ENCODE measurements around the gene ST8SIA6.

Gene ST8SIA6

DNA sequence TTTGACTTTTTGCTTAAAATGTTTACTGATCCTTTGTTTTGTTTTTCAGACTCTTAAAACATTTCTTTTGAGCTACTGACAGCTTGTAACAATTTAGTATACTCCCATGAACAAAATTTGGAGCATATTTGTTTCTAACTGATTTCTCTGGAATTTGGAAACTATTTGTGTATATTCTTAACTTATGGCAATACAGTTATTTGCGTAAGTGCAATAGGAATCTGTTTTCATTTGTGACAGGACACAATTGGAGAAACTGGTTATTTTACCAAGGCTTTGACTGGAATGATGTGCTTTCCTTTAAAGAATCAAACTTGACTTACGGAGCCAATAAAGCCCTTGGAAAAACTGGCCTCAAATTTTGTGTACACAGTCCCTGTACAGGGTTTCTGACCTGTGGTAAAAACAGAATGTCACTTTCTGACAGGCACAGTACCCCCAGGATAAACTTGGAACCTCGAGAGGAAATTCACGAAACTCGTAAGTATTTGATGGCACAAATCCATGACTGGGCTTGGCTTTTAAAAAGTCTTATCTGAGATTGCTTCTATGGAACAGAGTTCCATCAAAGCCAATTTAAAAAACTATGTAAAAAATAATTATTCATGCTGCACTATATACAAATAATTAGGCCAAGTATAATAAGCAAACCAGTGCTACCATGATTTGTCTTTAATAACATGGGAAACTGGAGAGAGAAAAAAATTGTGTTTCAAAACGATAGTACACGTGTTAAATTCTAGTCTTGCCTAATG lies 70.4 kb downstream of the ST8SIA6 start:
- no peak for DNase-seq

- no peak for DNase-seq
Observed at GRCh38 chr10:17381502-17382142, 72.8 kb downstream of the ST8SIA6 start.

DNA sequence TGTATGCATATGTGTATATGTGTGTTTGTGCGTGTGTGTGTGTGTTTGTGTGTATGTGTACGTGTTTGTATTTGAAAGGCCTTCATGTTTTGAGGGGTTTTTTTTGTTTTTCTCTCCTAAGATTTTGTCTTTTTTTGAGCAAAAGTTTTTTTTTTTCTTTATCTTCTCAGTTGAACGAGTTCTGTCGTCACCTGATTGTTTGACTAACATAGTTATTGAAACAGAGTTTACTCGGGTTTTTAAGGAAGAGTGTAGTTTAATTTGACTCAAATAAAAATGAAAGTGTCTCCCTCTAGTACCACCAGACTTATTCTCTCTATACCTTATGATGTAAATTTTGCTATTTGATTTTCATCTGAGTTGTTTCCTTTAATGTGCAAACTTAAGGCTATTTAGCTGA lies 73.5 kb downstream of the ST8SIA6 start:
- no peak for DNase-seq

DNA sequence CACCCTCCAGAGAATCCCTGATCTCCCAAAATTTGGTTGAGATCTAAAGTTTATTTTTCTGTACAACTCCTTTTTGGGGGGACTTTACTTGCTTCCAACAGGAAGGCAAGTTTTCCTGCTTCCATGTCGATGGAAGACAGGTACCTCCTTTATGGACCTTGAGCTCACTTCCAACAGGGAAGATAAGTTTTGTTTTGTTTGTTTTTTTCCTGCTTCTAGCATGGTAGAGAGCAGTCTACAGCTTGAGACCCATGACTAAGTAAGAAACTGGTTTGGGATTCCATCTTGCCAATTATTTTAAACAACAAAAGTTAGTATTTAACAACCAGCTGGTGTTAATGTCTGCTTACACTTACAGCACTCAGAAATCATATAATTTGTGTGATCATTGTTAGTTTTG lies 74.4 kb downstream of the ST8SIA6 start:
- DNase-seq, result no peak

DNA sequence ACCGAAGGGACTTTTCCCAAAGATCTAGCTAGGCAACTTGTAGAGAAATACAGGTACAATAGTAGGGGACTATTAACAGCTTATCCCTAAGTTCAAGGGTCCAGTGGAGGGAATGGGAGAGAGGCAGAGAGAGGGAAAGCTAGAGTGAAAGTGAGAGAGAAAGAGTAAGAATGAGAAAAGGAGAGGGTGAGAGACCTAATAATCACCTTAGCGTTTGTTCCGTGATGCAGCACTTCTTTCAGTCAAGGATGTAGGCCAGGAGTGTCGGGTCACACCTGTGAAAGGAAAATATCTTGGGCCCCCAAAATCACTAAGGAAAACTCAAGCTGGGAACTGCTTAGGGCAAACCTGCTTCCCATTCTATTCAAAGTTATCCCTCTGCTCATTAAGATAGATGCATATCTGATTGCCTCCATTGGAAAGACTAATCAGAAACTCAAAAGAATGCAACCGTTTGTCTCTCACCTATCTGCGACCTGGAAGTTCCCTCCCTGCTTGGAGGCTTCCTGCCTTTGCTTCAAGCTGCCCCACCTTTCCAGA lies 75.2 kb downstream of the ST8SIA6 start:
- no peak for DNase-seq

DNA sequence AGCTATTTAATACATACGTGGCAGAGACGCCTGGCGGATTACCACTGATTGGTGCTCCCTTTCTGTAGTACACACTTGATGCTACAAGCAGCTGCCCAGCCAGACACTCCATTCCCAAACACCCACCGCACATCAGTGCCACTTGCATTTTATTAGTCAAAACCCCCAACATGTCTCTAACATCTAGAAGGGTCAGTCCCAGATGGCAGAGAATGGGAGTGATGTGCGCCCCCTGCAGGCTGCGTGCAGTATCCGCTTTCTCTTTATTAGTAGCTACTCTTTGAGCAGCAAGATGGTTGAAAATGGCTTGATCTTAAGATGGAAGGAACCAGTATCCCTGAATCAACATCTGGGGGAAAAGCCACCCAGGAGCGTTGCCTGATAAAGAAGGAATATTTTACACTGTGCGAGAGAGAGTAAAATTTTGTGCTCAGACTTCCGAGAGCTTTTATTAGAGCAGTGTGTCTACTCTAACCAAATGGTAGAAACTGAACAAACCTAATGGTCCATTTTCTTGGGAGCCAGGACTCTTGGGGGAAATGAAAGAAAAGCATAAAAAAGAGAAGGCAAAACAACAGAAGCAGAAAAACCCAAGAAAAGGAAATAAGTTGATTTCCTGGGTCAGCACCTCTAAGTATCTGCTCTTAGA lies 78.3 kb downstream of the ST8SIA6 start:
- no peak for DNase-seq

- DNase-seq, result no peak
Observed at GRCh38 chr10:17368708-17369272, 85.6 kb downstream of the ST8SIA6 start.

DNA sequence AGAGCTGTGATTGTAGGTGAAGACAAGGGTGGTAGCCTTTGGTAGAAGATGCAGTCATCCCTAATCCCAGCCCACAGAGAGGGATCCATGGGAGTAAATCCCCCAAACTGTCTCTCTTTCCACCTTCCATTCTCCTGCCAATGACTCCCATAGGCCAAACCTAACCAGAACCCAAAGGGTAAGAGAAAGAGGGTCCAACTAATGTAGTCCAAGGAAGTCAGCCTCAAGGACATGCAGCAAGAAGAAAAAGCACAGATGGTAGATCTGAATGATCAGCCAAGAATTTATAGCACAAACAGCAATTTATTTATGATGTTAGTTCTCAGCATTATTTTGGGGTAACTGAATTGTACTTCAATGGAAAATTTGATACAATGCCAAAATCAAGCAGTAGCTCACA lies 87.7 kb downstream of the ST8SIA6 start:
- DNase-seq, result no peak

GRCh38 chr10:17365402-17365801 lies 89.0 kb downstream of the ST8SIA6 start:
- no peak for DNase-seq

- DNase-seq, result no peak
Observed at GRCh38 chr10:17358461-17358860, 95.9 kb downstream of the ST8SIA6 start.

DNA sequence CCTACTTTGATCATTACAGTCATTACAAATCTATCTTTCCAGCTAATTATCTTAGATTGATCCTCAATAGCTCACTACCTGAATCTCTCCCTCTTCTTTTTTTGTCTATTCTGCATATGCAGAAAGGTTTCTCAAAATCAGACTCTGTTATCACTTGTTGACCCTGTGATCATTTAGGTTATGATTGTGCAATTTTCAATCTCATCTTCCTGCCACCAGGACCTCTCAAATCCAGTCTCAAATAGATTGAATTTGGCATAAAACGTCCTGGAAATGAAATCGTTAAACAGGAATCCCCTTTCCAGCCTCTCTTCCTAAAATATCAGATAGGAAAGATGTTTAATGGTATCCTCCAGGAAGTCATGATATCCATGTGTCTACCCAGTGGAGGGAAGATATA lies 96.6 kb downstream of the ST8SIA6 start:
- DNase-seq, result no peak

DNA sequence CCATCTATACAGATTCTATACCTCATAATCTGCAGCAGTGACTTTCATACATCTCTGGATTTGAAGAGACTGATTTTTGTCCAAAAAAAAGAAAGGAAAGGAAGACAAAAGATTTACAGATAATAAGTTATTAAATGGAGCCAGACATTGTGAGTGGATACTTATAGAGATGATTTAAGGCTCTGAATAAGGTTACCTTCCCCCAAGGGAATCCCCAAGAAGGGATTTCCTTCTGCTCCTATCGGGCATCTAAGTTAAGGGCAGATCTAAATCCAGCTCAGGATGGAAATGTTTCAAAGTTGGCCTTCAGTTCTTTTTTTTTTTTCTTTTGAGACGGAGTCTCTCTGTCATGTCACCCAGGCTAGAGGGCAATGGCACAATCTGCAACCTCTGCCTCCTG lies 97.6 kb downstream of the ST8SIA6 start:
- DNase-seq, result no peak

GRCh38 chr10:17354781-17355180 lies 99.6 kb downstream of the ST8SIA6 start:
- DNase-seq, result no peak

GRCh38 chr10:17353568-17354300 lies 100.7 kb downstream of the ST8SIA6 start:
- no peak for DNase-seq

DNA sequence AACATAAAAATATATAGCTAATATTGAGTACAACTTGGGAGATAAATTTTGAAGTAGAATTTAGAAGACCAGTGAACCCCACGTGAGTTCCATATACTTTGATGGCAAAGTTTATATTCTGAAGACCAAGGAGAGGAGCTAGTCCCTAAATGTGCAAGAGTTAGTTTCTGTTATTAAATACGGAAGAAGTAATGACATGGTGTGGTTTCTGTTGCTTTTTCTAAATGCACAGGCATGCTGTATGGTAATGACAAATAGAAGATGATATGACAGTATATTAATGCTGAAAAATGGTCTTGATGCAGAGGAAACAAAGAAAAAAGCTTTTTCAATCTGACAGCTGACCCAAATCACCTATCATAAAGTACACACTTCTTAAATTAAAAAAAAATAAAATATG lies 101.8 kb downstream of the ST8SIA6 start:
- no peak for DNase-seq

- DNase-seq, result no peak
Observed at GRCh38 chr10:17351506-17351905, 102.9 kb downstream of the ST8SIA6 start.

GRCh38 chr10:17349717-17350116 lies 104.7 kb downstream of the ST8SIA6 start:
- no peak for DNase-seq

DNA sequence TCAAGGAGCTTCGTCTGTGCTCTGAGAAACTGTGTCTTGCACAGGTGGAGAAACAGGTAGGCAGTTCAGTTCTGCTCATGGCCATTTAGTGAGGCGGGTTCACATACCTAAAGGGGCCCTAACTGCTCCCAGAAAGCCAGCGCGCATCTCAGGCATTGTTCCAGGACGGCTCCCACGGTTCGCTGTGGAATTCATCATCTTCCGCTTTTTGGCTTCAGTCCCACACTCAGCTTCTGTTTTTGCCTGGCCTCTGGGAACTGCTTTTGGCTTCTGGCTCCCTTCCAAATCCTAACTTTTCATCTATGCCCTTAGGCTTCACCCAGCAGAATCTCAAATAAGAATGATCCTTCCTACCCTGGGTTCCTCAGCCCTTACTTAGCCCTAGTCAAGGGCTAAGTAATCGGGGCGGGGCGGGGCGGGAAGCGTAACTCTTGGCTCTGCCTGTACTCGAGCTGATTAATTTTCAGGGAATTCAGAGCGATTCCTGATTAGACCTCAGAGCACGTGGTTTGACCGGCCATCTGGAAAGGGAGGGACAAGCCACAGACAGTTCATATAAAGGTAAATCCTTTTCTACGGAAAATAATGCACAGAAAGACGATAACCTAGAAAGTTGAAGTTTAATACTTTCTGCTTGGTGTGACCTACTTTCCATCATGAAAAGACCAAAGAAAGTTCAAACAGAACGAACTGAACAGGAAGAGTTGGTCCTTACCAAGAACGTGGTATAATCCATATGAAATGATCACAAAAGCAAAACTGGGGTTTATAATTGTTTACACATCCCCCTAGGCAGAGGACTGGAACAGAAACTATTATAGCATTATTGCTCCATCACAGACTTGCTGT lies 105.7 kb downstream of the ST8SIA6 start:
- no peak for DNase-seq

DNA sequence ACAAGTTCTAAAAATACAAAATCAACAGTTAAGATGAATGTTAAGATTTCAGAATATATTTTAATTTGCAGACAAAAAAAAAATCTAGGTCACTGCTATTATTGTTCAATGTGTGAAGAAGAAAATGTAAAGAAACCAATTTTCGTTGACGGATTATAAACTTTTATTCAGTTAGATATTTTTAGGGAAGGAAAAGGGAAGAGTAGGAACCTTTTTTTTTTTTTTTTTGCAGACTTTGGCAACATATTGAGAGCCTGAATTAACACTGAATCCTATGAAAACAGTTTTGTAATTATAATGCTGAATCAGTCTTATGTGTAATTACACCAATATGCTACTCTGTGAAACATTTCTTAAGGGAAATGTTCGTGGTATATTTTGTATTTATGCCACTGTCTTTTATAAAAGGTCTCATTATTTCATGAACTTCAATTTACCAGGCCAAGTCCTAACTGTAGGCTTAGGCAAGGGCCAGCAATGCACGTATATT lies 106.3 kb downstream of the ST8SIA6 start:
- DNase-seq, result no peak

DNA sequence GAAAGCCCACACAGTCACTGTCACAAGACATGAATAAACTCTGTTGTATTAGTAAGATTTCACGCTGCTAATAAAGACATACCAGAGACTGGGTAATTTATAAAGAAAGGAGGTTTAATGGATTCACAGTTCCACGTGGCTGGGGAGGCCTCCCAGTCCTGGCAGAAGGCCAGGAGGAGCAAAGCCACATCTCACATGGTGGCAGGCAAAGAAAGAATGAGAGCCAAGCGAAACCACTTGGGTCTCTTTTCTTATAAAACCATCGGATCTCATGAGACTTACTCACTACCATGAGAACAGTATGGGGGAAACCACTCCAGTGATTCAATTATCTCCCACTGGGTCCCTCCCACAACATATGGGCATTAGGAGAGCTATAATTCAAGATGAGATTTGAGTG lies 110.2 kb downstream of the ST8SIA6 start:
- DNase-seq, result no peak

GRCh38 chr10:17343118-17343517 lies 111.3 kb downstream of the ST8SIA6 start:
- no peak for DNase-seq

Measured in NCI-H187 (cell line).